ENCODE measurements around the gene CDH4.

DNA sequence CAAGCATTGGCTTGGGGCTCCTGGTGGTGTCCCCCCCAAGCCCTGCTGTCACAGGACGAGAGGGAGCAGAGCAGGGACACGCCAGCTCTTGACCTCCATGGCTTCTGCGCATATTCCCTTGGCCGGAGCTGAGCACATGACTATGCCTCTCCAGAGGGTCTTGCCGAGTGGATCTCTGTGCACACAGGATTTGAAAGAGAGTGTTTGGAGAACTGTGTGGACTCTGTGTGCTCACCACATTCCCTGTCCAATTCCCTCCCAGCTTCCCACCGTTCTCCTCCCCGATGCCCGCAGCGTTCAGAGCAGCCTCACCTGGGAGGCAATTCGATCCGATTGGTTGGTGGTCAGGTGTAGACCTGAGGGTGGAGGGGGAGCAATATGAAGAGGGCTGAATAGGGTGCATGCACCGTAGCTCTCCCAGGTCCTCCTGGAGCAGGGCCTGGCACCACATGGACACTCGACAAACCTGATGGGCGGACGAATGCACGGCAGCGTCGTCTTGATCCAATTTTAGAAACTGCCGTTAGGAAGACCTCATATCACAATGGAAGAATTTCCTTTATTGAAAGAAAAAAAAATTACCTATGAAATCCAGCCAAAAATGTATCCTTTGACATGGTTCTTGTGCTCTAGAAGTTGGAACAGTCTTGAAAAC is 287.8 kb downstream of the CDH4 start:
- no peak for TF ChIP-seq PRMT5 (CRISPR knock-in tag; IDR thresholded peaks at IDR 0.05)
- no peak for TF ChIP-seq L3MBTL2 (IDR thresholded peaks at IDR 0.05)
- no peak for TF ChIP-seq TCF7L2 (IDR thresholded peaks at IDR 0.05; ENCODE audit: low read depth, low read length)
- TF ChIP-seq YBX1 (IDR thresholded peaks at IDR 0.05): no peak
- TF ChIP-seq SMARCA5 (IDR thresholded peaks at IDR 0.05): no peak
- TF ChIP-seq MAX (CRISPR knock-in tag; IDR thresholded peaks at IDR 0.05): no peak
- TF ChIP-seq, protein P1, sequence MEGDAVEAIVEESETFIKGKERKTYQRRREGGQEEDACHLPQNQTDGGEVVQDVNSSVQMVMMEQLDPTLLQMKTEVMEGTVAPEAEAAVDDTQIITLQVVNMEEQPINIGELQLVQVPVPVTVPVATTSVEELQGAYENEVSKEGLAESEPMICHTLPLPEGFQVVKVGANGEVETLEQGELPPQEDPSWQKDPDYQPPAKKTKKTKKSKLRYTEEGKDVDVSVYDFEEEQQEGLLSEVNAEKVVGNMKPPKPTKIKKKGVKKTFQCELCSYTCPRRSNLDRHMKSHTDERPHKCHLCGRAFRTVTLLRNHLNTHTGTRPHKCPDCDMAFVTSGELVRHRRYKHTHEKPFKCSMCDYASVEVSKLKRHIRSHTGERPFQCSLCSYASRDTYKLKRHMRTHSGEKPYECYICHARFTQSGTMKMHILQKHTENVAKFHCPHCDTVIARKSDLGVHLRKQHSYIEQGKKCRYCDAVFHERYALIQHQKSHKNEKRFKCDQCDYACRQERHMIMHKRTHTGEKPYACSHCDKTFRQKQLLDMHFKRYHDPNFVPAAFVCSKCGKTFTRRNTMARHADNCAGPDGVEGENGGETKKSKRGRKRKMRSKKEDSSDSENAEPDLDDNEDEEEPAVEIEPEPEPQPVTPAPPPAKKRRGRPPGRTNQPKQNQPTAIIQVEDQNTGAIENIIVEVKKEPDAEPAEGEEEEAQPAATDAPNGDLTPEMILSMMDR (IDR thresholded peaks at IDR 0.05 in 2 of 3, conservative IDR thresholded peaks at IDR 0.05 in 1 of 3; ENCODE audit: insufficient read depth in 2 of 3, low read depth in 1 of 3, low read length in 3 of 3): no peak
- TF ChIP-seq, protein P2, sequence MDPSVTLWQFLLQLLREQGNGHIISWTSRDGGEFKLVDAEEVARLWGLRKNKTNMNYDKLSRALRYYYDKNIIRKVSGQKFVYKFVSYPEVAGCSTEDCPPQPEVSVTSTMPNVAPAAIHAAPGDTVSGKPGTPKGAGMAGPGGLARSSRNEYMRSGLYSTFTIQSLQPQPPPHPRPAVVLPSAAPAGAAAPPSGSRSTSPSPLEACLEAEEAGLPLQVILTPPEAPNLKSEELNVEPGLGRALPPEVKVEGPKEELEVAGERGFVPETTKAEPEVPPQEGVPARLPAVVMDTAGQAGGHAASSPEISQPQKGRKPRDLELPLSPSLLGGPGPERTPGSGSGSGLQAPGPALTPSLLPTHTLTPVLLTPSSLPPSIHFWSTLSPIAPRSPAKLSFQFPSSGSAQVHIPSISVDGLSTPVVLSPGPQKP (CRISPR knock-in tag; IDR thresholded peaks at IDR 0.05): no peak
